HS-27A (cell line): ENCODE results near the gene TBRG1.

Experiments used
- DNase-seq: peaks from one replicate; pipeline ENCODE4 v3.0.0-alpha.2; 2012; ENCODE audit warnings: low read depth, missing footprints

Gene TBRG1

DNA sequence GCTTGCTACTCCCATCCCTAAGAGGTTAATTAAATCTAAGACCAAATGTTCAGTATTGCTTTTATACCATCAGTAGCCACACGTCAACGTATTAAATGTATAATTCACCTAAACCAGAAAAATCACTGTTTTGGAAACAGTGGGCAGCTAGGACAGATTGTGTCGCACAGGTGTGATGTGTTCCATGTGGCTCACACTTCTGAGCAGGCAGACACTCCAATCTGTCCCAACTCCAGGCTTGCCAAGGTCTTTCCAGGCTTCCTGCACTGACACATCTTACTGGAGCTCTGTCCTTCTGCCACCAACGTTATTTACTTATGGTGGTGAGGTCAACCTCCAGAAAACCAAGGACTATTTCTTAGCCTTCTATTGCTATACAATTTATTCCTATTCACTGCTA, 39.4 kb downstream of the TBRG1 start:
- no peak for DNase-seq

DNA sequence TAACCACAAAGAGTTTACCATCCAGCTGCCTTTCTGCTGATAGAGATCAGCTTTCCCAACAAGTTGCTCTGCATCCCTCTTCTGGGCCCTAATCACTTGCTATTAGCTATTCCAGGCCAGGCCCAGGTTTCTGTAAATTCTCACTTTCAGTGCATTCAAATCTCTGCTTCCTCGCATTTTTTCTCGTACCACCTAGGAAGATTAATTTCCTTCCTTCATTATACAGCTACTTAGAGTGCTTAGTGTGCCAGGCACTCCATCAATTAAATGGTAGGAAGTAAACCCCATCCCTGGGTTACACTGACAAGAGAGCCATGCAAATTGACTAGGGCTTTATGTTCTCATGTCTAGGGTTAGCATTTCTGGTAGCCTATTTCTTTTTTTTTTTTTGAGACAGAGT, 41.2 kb downstream of the TBRG1 start:
- no peak for DNase-seq

DNA sequence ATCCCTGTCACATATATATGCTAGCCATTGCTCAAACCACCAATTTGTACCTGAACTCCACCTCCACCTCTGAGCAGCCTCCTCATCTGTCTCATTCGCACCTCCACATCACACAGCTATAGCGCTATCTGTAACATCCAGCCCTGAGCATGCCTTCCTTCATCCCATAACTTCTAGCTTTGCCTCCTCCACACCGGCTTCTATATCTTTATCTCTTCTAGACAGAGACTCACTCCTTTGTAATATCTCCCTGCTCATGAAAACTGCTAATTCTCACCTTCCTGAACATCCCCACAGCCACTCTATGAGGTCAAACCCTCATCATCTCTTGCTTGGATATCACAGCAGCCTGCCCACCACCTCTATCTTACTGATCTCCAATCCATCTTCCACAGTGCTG, 44.9 kb downstream of the TBRG1 start:
- DNase-seq, result no peak

DNA sequence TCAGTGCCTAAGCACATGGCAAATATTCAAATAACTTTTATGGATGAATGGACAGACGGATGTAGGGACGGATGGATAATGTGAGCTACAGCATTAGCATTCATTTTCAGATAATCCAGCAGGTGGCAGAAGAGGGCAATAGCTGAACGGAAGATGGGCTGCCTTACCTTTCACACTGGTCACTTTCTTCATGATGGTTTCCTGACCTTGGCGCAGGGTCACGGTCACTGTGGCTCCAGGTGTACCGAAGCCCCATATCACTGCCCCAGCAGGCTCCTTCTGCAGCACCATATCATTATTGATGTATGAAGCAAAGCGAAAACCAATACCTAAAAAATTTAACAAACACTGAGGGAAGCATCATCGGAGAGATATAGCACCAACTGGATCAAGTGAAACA, 46.5 kb downstream of the TBRG1 start:
- DNase-seq, result no peak

DNA sequence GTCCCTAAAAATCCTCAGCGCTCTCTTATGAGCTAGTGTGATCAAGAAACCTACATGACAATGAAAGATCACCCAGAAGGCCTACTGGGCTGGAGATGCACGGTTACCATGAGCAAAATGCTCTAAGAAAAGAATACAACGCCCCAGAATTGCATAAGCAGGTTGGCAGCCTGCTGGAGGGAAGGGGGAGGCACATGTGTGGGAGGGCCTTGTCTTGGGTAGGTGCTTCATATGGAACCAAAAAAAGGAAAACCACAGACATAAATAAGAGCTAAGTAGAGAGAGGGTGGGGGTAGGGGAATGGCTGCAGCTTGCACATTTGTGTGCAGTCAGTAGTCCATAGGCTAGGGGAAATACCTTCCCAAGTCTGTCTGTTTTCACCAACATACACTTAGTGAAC, 48.1 kb downstream of the TBRG1 start:
- no peak for DNase-seq

DNA sequence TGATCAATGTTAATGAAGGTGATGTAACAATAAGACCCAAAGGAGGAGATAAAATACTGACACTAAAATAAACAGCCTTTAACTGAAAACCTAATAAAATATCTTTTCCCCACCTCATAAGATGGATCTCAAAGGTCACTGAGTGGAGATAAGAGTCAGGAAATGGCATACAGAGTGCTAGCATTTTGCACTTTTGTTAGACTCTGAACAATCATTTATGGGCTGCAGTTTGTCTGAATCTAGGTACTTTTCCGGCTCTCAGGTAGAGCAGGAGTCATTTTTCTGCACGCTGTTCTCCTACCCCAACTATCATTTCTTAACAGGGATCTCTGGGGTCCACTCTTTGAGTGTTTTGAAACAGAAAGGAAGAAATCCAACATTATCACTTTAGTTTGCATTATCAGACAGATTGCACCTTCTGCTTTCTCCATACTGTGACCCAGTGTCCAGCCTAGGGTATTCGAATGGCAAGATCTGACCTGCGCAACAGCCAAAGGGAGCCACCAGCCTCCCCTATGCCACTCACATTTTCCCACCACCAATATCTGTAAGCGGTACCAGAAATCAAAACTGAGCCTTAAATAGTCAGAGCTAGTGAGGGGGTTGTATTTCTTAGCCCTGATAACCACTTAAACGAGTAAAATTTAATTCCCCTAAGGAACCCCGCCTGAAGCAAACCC, 50.0 kb downstream of the TBRG1 start:
- no peak for DNase-seq

DNA sequence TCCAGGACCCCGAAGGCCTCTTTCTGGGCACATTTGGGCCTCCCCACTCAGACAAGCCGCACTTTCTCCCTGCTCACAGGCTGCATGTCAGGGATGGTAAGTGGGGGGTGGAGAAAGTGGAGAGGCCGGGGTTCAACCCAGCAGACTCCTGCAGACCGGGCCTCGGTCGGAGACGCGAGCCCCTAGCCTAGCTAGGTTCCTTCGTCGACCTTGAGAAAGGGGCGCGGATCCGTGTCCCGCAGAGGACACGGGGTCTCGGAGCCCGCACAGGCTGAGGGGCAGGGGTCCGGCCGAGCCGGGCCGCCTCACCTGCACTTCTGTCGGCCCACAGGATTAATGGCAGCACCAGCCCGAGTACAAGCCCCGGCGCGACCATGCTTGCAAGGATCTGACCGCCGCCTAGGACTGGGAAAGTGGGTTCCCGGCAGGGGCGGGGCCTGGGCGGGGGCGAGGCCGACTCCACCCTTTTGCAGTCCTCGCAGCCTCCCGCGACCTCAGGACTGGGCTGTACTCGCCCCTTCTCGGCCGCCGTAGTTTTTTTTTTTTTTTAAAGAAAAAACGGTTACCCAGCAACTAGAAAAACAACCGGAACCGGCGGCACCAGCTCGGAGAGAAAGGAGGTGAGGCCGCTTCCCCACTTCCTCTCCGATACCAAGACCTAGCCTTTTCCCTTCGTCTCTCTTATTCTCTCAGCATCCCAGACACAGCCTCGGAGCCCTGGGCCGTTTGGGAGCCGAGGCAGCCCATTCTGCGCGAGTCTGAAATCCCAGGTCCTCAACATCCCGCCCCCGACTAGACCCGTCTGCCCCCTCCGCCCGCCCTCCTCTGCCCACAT, 50.9 kb downstream of the TBRG1 start, which contains the start of the genes SIAE and SPA17:
Gene SIAE, minus strand, starts transcription at position 407 of the 835 bp plus-strand sequence. Its CDS starts 31 bp downstream, at position 376.
Gene SPA17, plus strand, starts transcription at position 572 of the 835 bp plus-strand sequence. CDS start 1,361 bp downstream, outside the sequence.
- DNase-seq, result peak; percentile 41

DNA sequence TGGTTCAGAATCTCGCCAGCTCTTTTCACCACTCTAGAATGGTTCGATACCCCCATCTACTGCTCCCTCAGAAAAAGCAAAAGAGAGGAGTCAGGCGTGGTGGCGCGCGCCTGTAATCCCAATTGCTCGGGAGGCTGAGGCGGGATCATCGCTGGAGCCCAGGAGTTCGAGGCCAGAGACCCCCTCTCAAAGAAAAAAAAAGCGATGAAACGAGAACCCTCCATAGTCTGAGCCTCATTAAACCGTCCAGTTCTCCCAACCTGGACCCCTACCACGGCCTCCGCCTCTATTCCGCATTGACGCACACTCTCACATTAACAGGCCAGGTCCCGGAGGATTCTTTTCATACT, 51.5 kb downstream of the TBRG1 start:
- no peak for DNase-seq

DNA sequence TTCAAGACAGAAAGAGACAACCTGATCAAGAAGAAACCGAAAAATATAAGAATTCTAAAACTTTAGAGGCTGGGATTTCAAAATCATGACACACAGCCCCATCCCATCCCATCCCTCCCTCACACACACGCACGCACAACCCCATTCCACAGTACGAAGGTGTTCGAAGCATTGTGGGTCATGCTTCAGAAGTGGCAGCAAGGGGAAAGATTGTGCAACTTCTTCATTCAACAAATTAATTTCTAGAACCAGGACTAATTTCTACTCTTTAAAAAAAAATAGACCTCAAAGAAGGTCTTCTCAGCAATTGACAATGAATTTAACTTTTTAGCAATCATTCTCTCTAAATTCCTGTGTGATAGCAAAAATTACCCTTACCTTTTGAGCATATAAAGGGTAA, 51.9 kb downstream of the TBRG1 start:
- DNase-seq, result no peak

DNA sequence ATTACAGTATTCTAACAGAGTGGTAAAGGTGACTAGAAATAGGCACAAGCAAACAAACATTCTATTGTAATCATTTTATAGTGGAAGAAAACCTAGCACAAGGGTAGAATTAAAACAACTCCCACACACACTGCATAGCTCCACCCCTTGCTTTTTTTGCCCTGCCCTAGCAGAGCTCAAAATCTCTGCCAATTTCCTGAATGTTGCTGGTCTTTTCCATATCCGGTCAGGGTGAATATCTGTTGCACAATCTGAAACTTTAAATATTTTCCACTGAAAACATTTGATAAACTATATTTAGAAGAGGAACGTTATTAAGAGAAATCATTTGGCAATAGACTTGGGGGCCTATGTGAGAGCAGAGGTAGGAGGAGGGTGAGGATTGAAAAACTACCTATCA, 53.7 kb downstream of the TBRG1 start:
- no peak for DNase-seq

DNA sequence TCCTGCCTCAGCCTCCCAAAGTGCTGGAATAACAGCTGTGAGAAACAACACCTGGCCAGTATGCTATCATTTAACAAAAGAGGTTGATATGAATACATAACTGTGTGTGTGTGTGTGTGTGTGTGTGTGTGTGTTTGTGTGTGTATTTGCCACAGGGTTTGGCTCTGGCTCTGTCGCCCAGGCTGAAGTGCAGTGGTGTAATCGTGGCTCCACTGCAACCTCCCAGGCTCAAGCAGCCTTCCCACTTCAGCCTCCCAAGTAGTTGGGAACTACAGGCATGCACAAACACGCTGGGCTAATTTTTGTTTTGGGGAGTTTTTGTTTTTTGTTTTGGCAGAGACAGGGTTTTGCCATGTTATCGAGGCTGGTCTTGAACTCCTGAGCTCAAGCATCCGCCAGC, 55.8 kb downstream of the TBRG1 start:
- no peak for DNase-seq

DNA sequence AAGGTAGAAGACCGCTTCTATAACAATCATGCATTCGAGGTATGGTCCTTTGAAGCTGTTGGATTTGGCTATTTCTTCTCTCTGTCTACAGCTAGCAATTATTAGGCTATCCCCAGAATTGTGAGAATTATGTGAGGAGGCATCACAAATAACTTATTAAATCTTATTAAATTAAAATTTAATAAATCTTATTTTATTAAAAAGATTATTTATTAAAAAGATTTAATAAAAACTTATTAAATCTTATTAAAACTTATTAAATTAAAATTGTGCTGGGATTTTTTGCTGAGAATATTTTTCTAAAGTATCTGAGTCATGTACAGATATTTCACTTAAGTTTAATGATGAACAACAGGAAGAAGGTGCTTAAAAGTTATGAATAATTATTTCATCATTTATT, 58.8 kb downstream of the TBRG1 start:
- DNase-seq, result no peak

DNA sequence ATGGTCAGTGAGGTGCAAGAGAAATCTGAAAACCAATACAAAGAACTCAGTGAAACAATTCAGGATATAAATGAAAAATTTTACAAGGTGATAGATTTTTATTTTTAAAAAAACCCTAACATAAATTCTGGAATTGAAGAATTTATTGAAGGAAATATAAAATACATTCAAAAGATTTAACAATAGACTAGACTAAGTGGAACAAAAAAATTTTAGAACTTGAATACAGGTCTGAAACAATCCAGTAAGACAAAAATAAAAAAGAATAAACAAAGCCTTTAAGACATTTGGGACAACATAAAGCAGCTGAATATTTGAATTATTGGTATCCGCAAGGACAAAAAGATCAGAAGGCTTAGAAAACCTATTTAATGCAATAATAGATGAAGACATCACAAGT, 59.8 kb downstream of the TBRG1 start:
- DNase-seq, result no peak
